T-helper 2 cell (primary cell): ENCODE measurements around the gene NUDT5.

ENCODE experiments used
- DNase-seq, 5 experiments: peaks; one replicate each; pipeline versions ENCODE4 v3.0.0 to v3.0.0-alpha.2; 2012 to 2022

The NUDT5 gene

GRCh38 chr10:12162927-12163326, 32.8 kb downstream of the NUDT5 start:
- DNase-seq = no peak

GRCh38 chr10:12160664-12161063, 35.0 kb downstream of the NUDT5 start:
- DNase-seq = no peak

DNA sequence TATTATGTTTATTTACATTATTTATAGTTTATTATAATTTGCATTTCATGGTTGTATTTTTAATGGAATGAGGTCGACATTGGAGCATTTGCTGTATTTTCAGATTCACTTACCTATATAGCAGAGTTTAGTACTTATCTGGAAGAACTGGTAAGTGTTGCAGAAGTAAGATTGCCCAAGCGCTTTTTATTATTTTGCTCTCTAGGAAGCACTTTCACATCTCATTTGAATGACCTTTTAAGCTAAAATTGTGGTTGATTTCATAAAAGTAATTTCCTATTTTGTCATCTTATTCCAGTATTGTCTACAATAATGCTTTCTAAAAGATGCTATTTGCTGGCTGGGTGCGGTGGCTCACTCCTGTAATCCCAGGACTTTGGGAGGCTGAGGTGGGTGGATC, 37.6 kb downstream of the NUDT5 start:
- no peak for DNase-seq

DNA sequence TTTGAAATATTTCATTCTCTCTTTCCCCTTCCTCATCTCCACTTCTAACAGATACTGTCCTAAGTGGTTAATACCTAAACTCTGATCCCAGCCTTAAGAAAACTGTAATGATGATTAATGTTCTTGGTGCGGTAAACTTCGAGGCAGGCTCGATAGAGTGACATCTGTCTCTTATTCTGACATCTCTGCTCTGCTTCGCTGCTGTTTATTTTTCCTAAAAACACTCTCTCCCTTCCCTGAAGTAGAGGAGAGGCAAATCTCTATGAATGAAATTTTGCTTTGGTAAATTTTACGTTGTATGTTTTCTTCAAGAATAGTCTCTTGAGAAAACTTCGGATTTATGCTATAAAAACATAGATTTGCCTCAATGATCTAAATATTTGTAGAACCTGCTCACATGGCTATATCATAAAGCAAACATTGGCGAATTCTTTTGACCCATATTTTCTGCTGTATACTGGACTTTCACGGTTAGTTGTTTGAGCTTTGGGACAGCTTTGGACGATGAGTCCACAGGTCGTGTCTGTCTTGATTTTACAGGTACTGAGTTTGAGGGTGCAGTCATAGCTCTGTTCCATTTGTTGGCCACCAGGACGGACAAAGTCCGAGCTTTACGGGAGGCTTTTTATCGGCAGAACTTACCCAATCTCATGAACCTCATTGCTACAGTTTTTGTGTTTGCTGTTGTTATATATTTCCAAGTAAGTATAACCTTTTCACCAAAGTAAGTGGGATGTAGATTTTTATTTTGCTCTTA, 39.1 kb downstream of the NUDT5 start:
- no peak for DNase-seq

DNA sequence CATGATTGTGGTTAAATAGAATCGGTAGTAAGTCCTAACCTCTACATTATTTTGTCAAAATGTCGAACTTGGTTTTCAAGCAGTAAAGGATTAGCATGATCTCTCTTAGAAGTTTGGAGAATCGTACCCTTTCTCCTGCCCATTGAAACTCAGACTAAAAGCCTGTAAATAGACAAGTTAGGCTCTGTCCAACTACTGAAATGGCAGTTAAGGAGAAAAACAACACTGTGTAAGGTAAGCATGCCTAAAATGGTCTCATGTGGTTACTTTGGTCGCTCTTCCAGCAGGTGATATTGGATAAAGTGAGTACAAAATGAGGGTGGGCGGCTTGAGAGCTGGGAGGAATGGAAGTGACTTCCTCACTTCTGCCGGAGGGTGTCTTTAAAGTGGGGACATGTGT, 41.2 kb downstream of the NUDT5 start:
- DNase-seq = no peak

GRCh38 chr10:12150163-12150562, 45.5 kb downstream of the NUDT5 start:
- DNase-seq = no peak

DNA sequence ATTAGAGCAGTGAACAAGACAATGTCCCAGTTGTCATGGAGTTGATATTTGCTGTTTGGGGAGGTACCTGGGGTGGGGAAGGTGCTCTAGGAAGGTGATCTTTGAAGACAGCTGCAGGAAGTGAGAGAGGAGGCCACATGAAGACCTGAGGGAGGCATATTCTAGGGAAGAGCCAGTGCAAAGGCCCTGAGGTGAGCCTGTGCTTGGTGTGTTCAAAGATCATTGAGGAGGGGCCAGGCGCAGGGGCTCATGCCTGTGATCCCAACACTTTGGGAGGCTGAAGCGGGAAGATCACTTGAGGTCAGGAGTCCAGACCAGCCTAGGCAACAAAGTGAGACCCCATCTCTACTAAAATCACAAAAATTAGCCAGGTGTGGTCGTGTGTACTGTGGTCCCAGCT, 51.2 kb downstream of the NUDT5 start:
- no peak for DNase-seq

DNA sequence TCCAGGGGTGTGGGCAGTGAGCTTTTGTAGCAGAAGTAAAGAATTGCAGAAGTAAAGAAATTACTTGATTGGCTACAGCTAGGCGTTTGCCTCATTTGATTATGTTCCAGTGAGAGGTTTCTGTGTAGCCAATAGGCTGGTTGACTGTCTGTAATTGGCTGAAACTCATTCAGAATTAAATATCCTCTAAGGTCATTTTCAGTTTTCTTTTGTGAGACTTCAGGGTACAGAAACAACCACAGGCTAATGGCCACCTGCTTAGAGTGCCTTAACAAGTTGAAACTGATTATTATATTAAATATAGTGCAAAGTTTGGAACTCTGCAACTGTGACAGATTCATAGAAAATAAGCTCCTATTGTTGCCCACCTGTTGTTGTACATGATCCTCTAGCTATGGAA, 55.7 kb downstream of the NUDT5 start:
- DNase-seq = no peak

DNA sequence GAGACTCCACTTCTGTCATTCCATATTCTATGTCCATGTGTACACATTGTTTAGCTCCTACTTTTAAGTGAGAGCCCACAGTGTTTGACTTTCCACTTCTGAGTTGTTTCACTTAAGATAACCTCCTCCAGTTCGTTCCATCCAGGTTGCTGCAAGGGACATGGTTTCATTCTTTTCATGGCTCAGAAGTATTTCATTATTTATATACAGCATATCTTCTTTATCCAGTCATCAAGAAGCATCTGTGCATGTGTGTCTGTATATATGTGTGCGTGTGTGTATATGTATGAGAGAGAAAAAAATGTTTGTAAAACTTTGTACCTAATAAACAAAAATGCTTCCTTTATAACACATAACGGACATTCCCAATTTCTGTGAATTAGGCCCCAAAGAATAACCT, 60.1 kb downstream of the NUDT5 start:
- no peak for DNase-seq

GRCh38 chr10:12130237-12130872, 65.3 kb downstream of the NUDT5 start:
- peak in 3 of 5 experiments; percentile 14 to 77 (median 15) for DNase-seq

DNA sequence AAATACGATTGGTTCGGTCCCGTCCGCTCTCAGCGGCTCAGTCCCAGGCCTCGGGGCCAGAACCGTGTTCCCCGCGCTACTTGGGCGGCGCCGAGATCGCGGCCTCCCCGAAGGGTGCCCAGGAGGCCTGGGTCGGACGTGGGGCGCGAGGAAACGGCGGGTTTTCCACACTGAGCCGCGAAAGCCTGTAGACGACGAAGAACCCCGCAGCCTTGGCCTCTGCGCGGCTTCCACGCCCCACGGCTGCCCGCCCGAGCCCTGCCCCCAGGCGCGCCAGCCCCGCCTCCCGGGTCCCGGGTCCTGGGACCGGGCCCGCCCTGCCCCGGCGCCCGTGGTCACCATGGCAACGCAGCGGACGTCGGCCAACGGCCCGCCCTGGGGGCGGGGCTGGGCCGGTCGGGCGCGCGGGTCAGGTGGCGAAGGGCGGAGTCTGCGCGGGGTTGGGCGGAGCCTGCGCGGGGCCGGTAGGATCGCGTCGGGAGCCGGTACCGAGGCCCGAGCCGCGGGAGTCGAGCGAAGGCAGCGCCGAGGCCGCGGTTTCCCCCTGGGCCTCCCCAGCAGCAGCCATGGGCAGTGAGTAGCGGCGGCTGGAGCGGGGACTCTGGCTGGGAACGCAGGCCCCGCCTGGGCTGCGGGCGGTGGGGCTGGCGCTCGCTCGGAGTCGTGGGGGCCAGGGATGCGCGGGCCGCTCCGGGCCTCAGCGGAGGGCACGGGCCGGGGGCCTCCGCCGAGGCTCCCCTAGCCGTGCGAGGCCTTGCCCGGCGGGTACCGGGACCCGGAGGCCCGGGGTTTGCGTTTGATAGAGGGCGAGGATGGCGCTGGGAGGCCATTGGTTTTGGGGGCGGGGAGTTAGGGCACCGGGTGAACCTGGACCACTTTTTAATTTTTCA, 66.2 kb downstream of the NUDT5 start, which contains the start of gene SEC61A2:
Gene SEC61A2, plus strand, starts transcription at position 456 of the 890 bp plus-strand sequence. Its CDS starts 111 bp downstream, at position 567.
- DNase-seq = peak; percentile 95 to 99 (median 97)

DNA sequence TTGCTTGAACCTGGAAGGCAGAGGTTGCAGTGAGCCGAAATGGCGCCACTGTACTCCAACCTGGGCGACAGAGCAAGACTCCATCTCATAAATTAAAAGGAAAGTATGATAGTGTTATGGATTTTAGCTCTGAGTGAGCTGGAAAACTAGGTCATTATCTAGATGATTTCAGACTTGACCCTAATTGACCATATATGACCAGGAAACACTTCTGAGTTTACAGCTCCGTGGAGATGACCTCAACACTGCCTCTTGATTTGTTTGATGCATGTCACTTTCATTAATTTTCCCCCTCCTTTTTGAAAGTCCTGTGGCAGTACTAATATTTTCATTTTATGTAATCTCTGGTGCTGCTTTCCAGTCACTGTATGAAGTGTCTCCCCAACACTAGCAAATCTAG, 74.0 kb downstream of the NUDT5 start:
- DNase-seq = no peak
